ENCODE data around the gene TEKT1.
"Not testable (repeated sequence)": the region's sequence is repeated elsewhere in the genome, so short reads cannot be mapped to it uniquely, and the experiment has no call there.

TEKT1 gene

GRCh38 chr17:6818938-6819337 is 12.6 kb downstream of the TEKT1 start:
- no peak for DNase-seq (ENCODE audit: low read depth in 1 of 2, low spot score in 1 of 2)
- TF ChIP-seq POLR2AphosphoS5 (IDR thresholded peaks at IDR 0.05; ENCODE audit: low read depth) (no peak), GABPA (IDR thresholded peaks at IDR 0.05; ENCODE audit: low read depth) (no peak), CTCF (IDR thresholded peaks at IDR 0.05; ENCODE audit: insufficient read depth, low read length) (no peak), REST (IDR thresholded peaks at IDR 0.05; ENCODE audit: insufficient replicate concordance, low read depth) (no peak), SPI1 (IDR thresholded peaks at IDR 0.05; ENCODE audit: borderline replicate concordance, low read depth) (no peak)
- H3K27ac ChIP-seq (replicated peaks) = no peak overlapping the region
- no peak overlapping the region for H3K4me3 ChIP-seq (replicated peaks; ENCODE audit: insufficient read depth, low read length)
- H3K27me3 ChIP-seq (ENCODE audit: insufficient read depth, poor library complexity, severe bottlenecking) = no peaks in the 10 kb centered on the region

- not testable (repeated sequence) for H3K4me3 ChIP-seq (replicated peaks; ENCODE audit: insufficient read depth, low read length); H3K27me3 ChIP-seq (ENCODE audit: insufficient read depth, poor library complexity, severe bottlenecking); H3K27ac ChIP-seq (replicated peaks); DNase-seq (ENCODE audit: low read depth in 1 of 2, low spot score in 1 of 2)
Observed at GRCh38 chr17:6816368-6816767, 15.2 kb downstream of the TEKT1 start.

GRCh38 chr17:6815775-6816174 is 15.8 kb downstream of the TEKT1 start:
- Histone ChIP-seq H3K27ac (replicated peaks) (no peak overlapping the region), H3K27me3 (ENCODE audit: insufficient read depth, poor library complexity, severe bottlenecking) (no peaks in the 10 kb centered on the region), H3K4me3 (replicated peaks; ENCODE audit: insufficient read depth, low read length) (no peak overlapping the region)
- DNase-seq (ENCODE audit: low read depth in 1 of 2, low spot score in 1 of 2) = no peak
- TF ChIP-seq GABPA (IDR thresholded peaks at IDR 0.05; ENCODE audit: low read depth) (no peak), REST (IDR thresholded peaks at IDR 0.05; ENCODE audit: insufficient replicate concordance, low read depth) (no peak), CTCF (IDR thresholded peaks at IDR 0.05; ENCODE audit: insufficient read depth, low read length) (no peak), SPI1 (IDR thresholded peaks at IDR 0.05; ENCODE audit: borderline replicate concordance, low read depth) (no peak), POLR2AphosphoS5 (IDR thresholded peaks at IDR 0.05; ENCODE audit: low read depth) (no peak)

GRCh38 chr17:6812295-6812694 is 19.2 kb downstream of the TEKT1 start:
- no peak for DNase-seq (ENCODE audit: low read depth in 1 of 2, low spot score in 1 of 2)
- H3K4me3 ChIP-seq (replicated peaks; ENCODE audit: insufficient read depth, low read length) = no peak overlapping the region
- no peaks in the 10 kb centered on the region for H3K27me3 ChIP-seq (ENCODE audit: insufficient read depth, poor library complexity, severe bottlenecking)
- no peak for TF ChIP-seq CTCF (IDR thresholded peaks at IDR 0.05; ENCODE audit: insufficient read depth, low read length)
- no peak for TF ChIP-seq SPI1 (IDR thresholded peaks at IDR 0.05; ENCODE audit: borderline replicate concordance, low read depth)
- no peak for TF ChIP-seq POLR2AphosphoS5 (IDR thresholded peaks at IDR 0.05; ENCODE audit: low read depth)
- TF ChIP-seq REST (IDR thresholded peaks at IDR 0.05; ENCODE audit: insufficient replicate concordance, low read depth) = no peak
- no peak for TF ChIP-seq GABPA (IDR thresholded peaks at IDR 0.05; ENCODE audit: low read depth)
- no peak overlapping the region for H3K27ac ChIP-seq (replicated peaks)

Data from HL-60 (cell line).